Sciatic nerve (tissue), 2 donors: Measurements from ENCODE around the gene FGF19. TPM values are rescaled to one million over a fixed set of nuclear protein-coding genes. Genes with fewer than 3 reads are reported as not detected.

Source experiments
- ATAC-seq: fragments of 200-7000 bp; cut with Tn5 transposase; one replicate; pipeline ENCODE4 v1.9.1; 2020; ENCODE audit warnings: mild to moderate bottlenecking, moderate library complexity
- DNase-seq: peaks from one replicate; pipeline ENCODE4 v3.0.0-alpha.2; 2020; ENCODE audit warnings: low spot score
- intact Hi-C: fragments of 100-400 bp; cut with DNase I; formaldehyde crosslinking; loops from one replicate; pipeline ENCODE4 v1.14.2; 2022
- total RNA-seq: library from RNA; stranded (reverse); fragmentation: NEBNext Ultra II Directional; extraction: Animal tissue kit (Norgen Biotek cat#: 25700); gene quantifications from one replicate; pipeline ENCODE4 v1.2.1, GENCODE V29; 2021
- donor health status: DM: no; HTN: no; CAD: no.
- donor health status: DM: no; HTN: no; CAD: no.

The FGF19 gene
- total RNA-seq, 1 donor from 2014 or later, result not detected

DNA sequence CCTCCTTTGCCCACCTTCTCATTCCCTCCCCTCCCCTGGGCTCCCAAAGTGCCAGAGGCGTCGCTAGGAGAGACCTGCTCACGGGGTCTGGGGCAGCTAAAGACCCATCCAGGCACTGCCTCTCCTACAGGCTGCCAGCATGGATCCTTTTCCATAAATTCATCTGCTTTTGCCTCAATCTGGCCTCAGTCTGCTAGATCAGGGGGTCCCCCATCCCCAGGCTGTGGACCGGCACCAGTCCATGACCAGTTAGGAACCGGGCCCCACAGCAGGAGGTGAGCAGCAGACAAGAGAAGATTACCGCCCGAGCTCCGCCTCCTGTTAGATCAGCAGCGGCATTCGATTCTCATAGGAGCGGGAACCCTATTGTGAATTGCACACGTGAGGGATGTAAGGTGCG is 41.0 kb downstream of the FGF19 start:
- peak; percentile 43 for DNase-seq
- ATAC-seq, result no peak
- intact Hi-C loops, result no loop called here

DNA sequence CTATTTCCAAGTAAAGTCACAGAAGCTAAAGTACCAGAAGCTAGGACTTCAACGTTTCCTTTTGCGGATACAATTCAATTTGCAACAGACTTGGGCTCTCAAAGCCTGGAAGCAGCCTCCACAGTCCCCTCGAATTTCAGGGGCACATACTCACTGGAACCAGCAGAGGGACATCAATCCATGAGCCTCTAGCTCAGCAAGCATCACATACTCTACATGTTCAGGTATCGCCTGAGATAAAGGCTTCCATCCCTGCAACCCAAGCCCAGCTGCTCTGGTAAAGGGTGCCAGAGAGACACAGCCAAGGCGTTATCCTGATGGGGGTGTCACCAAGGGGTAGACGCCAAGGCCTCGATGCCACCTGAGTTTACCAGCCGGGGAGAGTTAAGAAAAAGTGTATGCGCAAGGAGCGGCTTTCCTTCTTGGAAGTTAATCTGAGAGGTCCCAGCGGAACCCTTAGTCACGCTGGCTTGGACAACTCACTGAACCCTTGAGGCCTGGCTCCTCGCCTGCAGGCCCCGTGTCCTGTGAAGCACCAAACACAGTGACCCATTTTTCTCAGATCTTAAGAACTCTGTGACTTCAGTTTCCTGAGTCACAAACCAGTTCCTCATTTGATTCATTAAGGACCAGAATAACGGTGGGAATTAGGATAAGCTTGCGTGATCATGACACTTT is 41.7 kb downstream of the FGF19 start:
- no peak for ATAC-seq
- intact Hi-C loops, result no loop called here

DNA sequence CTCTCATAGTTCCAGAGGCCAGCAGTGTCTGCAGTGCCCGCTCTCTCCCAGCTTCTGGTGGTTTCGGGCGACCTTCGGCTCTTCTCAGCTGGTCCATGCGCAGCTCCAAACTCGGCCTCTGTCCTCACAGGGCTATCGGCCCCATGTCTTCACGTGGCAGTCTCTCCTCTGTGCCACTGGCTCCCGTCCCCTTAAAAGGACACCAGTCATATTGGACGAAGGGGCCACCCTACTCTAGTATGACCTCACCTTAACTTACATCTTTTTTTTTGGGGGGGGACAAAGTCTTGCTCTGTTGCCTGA is 42.5 kb downstream of the FGF19 start:
- ATAC-seq, result no peak
- intact Hi-C loops, result no loop called here
- DNase-seq, result no peak

More for the DNA sequence above, 41.7 kb downstream of the FGF19 start:
- peak; percentile 42 for DNase-seq

DNA sequence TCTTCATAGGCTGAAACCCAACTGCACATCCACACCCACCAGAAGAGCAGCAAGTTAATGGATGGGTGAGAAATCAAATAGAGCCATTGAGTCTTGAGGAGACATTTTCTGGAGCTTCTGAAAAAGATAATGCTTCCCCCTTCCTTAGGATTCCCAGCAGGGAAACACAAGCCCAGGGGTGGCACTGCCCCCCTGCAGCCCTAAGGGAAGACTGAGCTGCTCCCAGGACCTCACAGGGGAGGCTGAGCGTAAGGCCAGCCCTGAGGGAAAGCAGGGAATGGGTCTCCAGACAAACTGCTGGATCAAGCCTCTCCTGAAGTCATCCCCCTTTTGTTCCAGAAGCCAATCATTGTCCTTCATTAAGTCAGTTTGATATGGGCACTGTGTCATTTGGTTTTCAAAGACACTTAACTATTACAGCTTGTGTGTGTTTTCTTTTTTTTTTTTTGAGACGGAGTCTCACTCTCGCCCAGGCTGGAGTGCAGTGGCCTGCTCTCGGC is 43.8 kb downstream of the FGF19 start:
- DNase-seq (peak; percentile 14), ATAC-seq (no peak)
- intact Hi-C loops, result no loop called here

DNA sequence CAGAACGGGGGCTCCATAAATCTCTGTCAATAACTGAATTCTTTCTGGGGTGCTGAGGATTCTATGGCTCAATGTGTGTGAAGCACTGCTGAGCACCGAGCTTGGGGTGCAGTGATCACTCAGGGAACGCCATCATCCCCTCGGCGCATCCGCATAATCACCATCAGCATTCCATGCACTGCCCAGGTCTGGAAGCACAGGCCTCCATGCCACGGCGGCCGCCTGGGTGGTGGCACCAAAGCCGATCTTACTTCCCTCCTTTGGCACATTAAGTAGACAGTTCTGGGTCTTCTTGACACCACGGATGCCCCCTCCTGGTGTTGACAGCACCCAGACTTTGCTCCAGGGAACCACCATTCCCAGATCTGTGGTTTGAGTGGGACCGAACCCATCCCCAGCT is 44.2 kb downstream of the FGF19 start:
- intact Hi-C loops, result loop anchor here (5.0 kb wide), 1 partner anchor 557 kb away; no protein-coding TSS in a partner anchor
- no peak for ATAC-seq

DNA sequence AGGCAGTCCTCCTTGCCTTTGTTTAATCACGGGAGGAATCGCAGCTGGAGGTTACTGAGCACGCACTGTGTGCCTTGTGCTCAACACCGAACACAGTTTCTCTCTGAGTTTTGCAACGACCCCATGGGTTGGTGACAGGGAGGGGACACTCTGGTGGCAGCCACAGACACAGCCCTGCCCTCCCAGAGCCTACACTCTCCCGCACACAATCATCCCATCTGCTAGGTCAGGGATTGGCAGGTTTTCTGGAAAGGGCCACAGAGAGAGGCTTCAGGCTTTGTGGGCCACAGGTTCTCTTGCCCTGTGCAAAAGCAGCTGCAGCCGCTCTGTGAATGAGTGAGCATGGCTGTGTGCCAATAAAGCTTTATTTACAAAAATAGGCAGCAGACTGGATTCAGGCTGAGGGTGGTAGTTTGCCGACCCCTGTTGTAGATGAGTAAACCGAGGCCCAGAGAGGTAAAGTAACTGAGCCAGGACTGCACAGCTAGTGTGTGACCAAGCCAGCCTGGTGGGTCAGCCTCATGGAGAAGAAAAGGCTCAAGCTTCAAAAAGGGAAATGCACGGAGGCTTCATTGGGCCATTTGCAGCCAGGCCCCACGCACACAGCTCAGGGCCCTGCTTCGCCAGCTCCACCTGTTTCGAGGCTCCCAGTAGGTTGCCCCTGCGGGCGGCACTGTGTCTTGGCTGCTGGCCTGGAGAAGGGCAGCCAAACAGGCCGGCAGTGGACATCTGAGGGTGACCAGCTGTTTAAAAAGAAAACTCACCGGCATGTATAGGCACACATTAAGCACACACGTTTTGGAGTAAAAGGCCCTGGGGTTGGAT is 45.0 kb downstream of the FGF19 start:
- ATAC-seq, result no peak
- DNase-seq, result peak; percentile 28
- intact Hi-C loops, result loop anchor here (5.0 kb wide), 1 partner anchor 557 kb away; no protein-coding TSS in a partner anchor

More for the DNA sequence above, 44.2 kb downstream of the FGF19 start:
- DNase-seq, result peak; percentile 47

DNA sequence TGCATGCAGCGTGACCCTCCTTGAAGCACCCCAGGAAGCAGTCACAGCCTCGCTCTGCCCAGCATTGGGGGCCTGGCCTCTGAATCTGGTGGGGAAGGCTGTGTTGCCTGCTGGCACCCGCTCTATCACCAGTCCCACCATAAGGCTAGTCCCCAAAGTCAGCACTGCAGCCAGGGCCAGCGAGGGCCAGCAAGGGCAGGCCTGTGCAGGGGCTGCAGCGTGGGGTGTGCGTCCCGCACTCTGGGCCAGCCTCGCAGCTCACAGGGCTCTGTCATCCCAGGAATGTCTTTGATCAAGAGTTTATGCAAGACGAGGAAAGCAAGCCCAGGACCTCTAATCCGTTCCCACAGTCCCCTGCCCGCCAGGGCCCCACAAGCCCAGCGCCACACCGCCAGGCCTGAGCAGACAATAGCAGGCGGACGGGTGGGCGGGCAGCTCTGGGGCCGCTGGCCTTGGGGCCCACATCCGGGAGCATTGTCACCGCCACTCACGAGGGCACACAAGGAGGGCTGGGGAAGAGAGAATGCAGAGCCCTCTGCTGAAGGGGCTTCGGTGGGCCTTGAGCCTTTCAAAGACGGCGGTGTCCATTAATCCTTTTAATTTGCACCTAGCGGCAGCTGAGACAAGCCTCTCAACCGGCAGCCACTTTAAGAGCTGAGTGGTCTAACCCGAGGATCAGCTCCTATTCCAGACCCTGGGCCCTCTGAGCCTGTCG is 45.8 kb downstream of the FGF19 start:
- DNase-seq, result peak; percentile 60
- ATAC-seq, result peak; percentile 47
- intact Hi-C loops, result loop anchor here (5.0 kb wide), 1 partner anchor 556 kb away; no protein-coding TSS in a partner anchor

DNA sequence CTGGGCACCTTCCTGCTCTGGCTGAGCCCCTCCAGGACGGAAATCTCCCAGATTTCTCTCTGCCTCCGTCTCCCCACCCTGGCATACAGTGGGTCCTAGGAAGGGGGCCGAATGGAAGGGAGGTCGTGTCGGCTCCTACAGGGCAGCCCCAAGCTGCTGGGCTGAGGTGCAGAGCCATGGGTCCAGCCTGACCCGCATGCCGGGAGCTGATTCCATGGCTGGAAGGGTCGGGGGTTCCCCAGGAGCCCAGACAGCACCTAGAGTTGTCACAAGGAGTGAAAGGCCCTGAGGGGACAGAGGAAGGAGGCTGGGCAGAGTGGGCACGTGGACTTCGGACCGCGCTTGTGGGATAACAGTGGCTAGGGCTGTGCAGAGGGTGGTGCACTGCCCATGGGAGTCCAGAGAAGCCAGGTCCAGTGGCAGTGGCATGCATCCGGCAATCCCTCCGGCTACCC is 46.3 kb downstream of the FGF19 start:
- intact Hi-C loops, result loop anchor here (5.0 kb wide), 1 partner anchor 555 kb away; no protein-coding TSS in a partner anchor
- DNase-seq (peak; percentile 50), ATAC-seq (no peak)

DNA sequence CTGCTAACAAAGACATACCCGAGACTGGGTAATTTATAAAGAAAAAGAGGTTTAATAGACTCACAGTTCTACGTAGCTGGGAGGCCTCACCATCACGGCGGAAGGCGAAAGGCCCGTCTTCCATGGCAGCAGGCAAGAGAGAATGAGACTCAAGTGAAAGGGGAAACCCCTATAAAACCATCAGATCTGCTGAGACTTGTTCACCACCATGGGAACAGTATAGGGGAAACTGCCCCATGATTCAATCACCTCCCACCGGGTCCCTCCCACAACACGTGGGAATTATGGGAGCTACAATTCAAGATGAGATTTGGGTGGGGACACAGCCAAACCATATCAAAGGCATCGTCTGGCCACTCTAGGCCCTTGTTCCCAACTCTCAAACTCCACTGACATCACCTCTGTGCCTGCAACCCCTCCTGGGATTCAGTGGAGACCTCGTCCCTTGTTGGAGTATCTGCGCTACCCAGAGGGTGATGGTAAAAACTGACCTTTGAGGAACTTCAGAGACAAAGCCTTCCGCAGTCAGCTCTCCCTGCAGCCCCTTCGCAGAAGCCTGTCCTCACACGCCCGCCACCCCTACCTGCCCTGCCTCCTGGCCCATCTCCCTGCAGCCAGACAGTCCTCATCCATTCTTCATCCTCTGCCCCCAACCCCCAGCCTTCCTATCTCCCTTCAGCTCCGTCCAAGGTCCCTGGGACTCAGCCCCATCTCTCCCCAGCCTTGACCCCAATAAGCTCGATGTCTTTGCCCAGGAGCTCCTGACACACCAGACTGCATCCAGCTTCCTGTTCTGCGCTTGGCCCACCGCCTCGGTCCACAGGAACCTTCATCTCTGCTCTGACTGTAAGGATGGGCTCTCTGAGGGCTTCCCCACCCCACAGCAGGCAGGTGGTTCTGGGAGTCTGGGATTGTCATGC is 47.0 kb downstream of the FGF19 start:
- ATAC-seq (no peak), DNase-seq (no peak)
- intact Hi-C loops, result loop anchor here (5.0 kb wide), 1 partner anchor 554 kb away; no protein-coding TSS in a partner anchor

DNA sequence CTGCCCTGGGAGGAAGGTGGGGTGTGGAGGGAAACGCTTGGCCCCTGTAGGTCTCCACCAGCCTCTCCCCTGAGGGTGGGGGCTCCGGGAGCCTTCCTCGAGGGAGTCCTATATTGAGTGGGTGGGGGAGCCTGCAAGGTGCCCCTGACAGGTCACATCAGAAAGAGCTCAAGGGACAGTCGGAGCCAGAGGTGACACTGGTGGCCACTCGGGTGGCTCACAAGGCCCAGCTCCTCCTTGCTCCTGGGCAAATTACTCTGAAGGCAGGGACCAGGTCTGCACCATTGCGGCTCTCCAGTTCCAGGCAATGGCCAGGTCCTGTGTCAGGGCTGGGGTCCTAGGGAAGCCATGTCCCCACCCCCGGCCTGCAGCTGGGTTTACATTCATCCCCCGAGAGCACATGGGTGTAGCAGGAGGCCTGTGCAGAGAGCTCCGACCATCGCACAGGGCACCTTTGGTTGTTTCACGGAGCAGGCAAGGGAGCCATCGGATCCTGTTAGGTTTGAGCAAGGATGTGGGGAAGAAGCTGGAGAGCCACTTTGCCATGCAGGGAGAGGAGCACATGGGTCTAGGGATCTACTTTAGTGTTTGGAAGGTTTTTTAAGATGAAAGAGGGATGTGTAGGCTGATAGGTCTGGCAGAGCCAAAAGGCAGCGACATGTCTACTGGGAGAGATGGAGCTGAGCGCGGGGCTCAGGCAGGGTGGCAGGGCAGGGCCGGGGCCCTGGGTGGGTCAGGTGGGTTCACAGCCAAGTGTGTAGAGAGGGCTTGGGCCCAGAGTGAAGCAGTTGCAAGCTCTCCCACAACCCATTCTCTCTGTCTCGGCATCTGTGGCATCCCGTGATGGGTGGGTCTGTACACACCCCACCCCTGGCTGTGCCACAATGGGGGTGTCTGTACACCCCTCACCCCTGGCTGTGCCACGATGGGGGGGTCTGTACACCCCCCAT is 48.1 kb downstream of the FGF19 start:
- DNase-seq (no peak), ATAC-seq (peak; percentile 11)
- intact Hi-C loops, result loop anchor here (5.0 kb wide), 1 partner anchor 553 kb away; no protein-coding TSS in a partner anchor

DNA sequence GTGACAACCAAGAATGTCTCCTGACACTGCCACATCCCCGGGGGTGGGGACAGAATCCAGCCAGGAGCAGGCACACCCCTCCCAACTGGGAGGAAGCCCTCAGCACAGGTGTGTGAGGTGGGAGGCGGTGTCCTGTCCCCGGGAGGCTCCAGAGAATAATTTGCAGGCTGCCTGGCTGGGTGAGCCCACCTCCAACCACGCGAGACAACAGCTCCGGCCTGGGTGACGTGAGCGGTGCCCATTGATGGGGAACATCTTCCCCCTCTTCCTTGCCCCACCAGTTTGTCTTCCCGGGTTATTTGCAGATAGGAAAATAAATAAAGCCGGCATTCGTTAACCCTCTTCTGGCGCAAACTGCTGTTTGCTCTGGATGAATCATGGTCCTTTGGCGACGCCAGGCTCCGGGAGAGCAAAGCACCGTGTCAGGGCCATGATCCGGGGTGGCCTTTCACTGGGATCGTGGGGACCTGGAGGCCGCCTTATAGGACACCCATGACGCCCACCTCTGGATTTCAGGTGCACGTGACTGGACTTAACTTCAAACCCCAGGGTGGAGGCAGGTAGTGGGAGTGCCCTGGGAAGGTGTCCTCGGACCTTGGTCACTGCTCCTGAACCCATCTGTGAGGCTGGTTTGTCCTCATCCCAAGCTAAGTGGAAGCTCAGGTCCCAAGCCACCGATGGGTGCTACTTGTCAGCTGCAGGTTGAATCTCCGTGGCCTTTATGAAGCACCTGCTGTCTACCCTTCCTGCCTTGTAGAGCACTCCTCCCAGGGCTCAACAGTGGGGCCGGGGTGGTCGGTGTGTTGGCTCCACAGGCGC is 49.0 kb downstream of the FGF19 start:
- DNase-seq (peak; percentile 56), ATAC-seq (no peak)
- intact Hi-C loops, result loop anchor here (5.0 kb wide), 1 partner anchor 553 kb away; no protein-coding TSS in a partner anchor

DNA sequence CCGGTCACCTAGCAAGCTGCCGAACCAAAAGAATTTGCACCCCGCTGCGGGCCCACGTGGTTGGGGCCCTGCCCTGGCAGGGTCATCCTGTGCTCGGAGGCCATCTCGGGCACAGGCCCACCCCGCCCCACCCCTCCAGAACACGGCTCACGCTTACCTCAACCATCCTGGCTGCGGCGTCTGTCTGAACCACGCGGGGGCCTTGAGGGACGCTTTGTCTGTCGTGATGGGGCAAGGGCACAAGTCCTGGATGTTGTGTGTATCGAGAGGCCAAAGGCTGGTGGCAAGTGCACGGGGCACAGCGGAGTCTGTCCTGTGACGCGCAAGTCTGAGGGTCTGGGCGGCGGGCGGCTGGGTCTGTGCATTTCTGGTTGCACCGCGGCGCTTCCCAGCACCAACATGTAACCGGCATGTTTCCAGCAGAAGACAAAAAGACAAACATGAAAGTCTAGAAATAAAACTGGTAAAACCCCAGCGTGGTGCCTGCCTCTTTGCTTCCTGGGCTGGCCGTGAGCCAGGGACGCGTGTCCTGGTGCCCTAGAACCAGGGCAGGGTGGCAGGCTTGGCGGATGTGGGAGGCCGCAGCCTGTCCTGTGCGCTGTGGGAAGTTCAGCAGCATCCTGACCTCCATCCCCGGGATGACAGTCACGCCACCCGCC is 49.7 kb downstream of the FGF19 start:
- intact Hi-C loops, result no loop called here
- ATAC-seq (no peak), DNase-seq (peak; percentile 56)

DNA sequence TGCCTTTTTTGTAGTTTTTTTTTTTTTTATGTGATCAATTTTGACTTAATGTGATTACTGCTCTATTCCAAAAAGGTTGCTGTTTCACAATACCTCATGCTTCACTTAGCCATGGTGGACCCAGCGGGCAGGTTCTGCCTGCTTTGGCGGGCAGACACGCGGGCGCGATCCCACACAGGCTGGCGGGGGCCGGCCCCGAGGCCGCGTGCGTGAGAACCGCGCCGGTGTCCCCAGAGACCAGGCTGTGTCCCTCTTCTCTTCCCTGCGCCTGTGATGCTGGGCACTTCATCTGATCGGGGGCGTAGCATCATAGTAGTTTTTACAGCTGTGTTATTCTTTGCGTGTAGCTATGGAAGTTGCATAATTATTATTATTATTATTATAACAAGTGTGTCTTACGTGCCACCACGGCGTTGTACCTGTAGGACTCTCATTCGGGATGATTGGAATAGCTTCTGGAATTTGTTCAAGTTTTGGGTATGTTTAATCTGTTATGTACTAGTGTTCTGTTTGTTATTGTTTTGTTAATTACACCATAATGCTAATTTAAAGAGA is 50.3 kb downstream of the FGF19 start:
- DNase-seq (no peak), ATAC-seq (no peak)
- intact Hi-C loops, result no loop called here

DNA sequence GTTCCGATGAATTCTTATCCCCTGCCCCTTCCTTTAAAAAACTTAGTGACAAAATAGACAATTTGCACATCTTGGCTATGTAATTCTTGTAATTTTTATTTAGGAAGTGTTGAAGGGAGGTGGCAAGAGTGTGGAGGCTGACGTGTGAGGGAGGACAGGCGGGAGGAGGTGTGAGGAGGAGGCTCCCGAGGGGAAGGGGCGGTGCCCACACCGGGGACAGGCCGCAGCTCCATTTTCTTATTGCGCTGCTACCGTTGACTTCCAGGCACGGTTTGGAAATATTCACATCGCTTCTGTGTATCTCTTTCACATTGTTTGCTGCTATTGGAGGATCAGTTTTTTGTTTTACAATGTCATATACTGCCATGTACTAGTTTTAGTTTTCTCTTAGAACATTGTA is 50.8 kb downstream of the FGF19 start:
- ATAC-seq, result no peak

DNA sequence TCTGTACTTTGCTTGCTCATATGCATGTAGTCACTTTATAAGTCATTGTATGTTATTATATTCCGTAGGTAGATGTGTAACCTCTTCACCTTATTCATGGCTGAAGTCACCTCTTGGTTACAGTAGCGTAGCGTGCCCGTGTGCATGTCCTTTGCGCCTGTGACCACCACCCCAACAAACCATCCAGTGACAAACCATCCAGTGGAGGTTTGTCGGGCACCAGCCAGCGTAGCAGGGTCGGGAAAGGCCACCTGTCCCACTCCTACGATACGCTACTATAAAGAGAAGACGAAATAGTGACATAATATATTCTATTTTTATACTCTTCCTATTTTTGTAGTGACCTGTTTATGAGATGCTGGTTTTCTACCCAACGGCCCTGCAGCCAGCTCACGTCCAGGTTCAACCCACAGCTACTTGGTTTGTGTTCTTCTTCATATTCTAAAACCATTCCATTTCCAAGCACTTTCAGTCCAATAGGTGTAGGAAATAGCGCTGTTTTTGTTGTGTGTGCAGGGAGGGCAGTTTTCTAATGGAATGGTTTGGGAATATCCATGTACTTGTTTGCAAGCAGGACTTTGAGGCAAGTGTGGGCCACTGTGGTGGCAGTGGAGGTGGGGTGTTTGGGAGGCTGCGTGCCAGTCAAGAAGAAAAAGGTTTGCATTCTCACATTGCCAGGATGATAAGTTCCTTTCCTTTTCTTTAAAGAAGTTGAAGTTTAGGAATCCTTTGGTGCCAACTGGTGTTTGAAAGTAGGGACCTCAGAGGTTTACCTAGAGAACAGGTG is 51.8 kb downstream of the FGF19 start:
- intact Hi-C loops, result no loop called here
- DNase-seq, result no peak
- no peak for ATAC-seq

More for the DNA sequence above, 50.8 kb downstream of the FGF19 start:
- DNase-seq, result no peak
- intact Hi-C loops, result no loop called here
